Fibroblast of lung (primary cell): ENCODE data around the gene SRD5A1. TPM values are rescaled to one million over a fixed set of nuclear protein-coding genes. Genes with fewer than 3 reads are reported as not detected.

Source experiments
- DNase-seq, 2 donors: peaks; one replicate each; pipeline versions ENCODE4 v3.0.0 to v3.0.0-alpha.2; 2010; ENCODE audit warnings: low read depth in 2 of 2
- H2AFZ ChIP-seq: 2 replicates; pipeline ENCODE4 v1.5.1; 2012; ENCODE audit warnings: low read length, control low read depth, inconsistent platforms
- H3K27ac ChIP-seq: 2 replicates; pipeline ENCODE4 v1.5.1; 2011; ENCODE audit warnings: low read length, control low read depth; ENCODE audit not compliant: insufficient read depth
- H3K27me3 ChIP-seq: 2 replicates; pipeline ENCODE4 v1.5.1; 2011; ENCODE audit warnings: mild to moderate bottlenecking, low read length; ENCODE audit not compliant: control insufficient read depth, insufficient read depth
- H3K36me3 ChIP-seq: 2 replicates; pipeline ENCODE4 v1.5.1; 2011; ENCODE audit warnings: low read length; ENCODE audit not compliant: control insufficient read depth, insufficient read depth
- H3K4me1 ChIP-seq: 2 replicates; pipeline ENCODE4 v1.5.1; 2011; ENCODE audit warnings: low read length; ENCODE audit not compliant: control insufficient read depth, insufficient read depth; ENCODE audit errors: extremely low read depth
- H3K4me2 ChIP-seq: 2 replicates; pipeline ENCODE4 v1.5.1; 2011; ENCODE audit warnings: low read length, control low read depth; ENCODE audit not compliant: insufficient read depth; ENCODE audit errors: extremely low read depth
- H3K4me3 ChIP-seq, 4 experiments: fragments of 200-600 bp in 1 of 4; sonication (generic) in 1 of 4; replicated peaks in 1 of 4; 2 replicates each; pipeline ENCODE4 v1.5.1; 2011 to 2016; ENCODE audit warnings: low read length in 4 of 4, low read depth in 3 of 4, mild to moderate bottlenecking in 3 of 4, control low read depth in 2 of 4, inconsistent platforms in 1 of 4, mixed read lengths in 1 of 4; ENCODE audit not compliant: insufficient read depth in 1 of 4; ENCODE audit errors: control extremely low read depth in 1 of 4
- H3K79me2 ChIP-seq: 2 replicates; pipeline ENCODE4 v1.5.1; 2012; ENCODE audit warnings: mild to moderate bottlenecking, low read length, inconsistent platforms; ENCODE audit not compliant: control insufficient read depth, insufficient read depth
- H3K9ac ChIP-seq: 2 replicates; pipeline ENCODE4 v1.5.1; 2011; ENCODE audit warnings: mild to moderate bottlenecking, low read length, control low read depth; ENCODE audit not compliant: insufficient read depth
- H3K9me3 ChIP-seq: 2 replicates; pipeline ENCODE4 v1.5.1; 2012; ENCODE audit warnings: low read depth, low read length; ENCODE audit not compliant: control insufficient read depth, insufficient read depth
- H4K20me1 ChIP-seq: 2 replicates; pipeline ENCODE4 v1.5.1; 2011; ENCODE audit warnings: low read length; ENCODE audit not compliant: control insufficient read depth, insufficient read depth; ENCODE audit errors: extremely low read depth
- EZH2 ChIP-seq: IDR thresholded peaks from 2 replicates; pipeline ENCODE4 v1.5.1; 2012; ENCODE audit warnings: low read length, control low read depth, mild to moderate bottlenecking; ENCODE audit errors: missing control alignments
- polyA plus RNA-seq, 2 donors: library from polyadenylated mRNA; depleted of rRNA in 1 of 2; stranded (reverse) in 1 of 2; unstranded in 1 of 2; fragments of >200 nt; gene quantifications; 2 replicates each; pipeline ENCODE4 v1.2.1, GENCODE V29; 2011 to 2012; ENCODE audit warnings: missing spikeins in 1 of 2
- total RNA-seq: library from RNA; depleted of rRNA; stranded (reverse); fragments of >200 nt; gene quantifications from 2 replicates; pipeline ENCODE4 v1.2.1, GENCODE V29; 2014
- TF ChIP-seq, protein P1 (sequence below), 2 donors: IDR thresholded peaks in 1 of 2; conservative IDR thresholded peaks in 1 of 2; 1 replicate in 1 of 2; 2 replicates in 1 of 2; pipeline ENCODE4 v1.5.1; 2011 to 2012; ENCODE audit warnings: low read length in 2 of 2, control low read depth in 1 of 2, inconsistent platforms in 1 of 2, low read depth in 1 of 2, mild to moderate bottlenecking in 1 of 2

SRD5A1 gene
- total and polyA plus RNA-seq, 2 donors (not counting 1 experiment from before 2014, with no cell fraction given): 12.1 to 20.6 TPM

DNA sequence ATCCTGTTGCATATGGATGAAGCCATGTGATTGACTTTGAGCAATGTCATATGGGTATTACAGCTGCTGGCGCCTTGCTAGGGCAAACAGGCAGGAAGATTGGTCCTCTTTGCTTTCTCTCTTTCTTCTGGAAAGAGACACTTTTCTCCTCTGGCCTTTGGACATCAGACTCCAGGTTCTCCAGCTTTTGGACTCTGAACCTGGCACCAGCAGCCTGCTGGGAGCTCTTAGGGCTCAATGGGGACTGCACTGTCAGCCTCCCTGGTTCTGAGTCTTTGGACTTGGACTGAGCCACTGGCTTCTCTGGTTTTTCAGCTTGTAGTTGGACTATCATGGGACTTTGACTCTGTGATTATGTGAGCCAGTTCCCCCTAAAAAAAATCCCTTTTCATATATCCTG lies 45.1 kb downstream of the SRD5A1 start:
- H3K4me1 ChIP-seq: no peaks in the 10 kb centered on the region
- no peaks in the 10 kb centered on the region for H3K79me2 ChIP-seq
- no peak overlapping the region for H3K27ac ChIP-seq
- no peak overlapping the region for H3K4me2 ChIP-seq
- no peaks in the 10 kb centered on the region for H3K9me3 ChIP-seq
- H2AFZ ChIP-seq: no peak overlapping the region
- no peak for DNase-seq
- no peaks in the 10 kb centered on the region for H3K27me3 ChIP-seq
- no peaks in the 10 kb centered on the region for H3K36me3 ChIP-seq
- H3K9ac ChIP-seq: no peak overlapping the region
- H4K20me1 ChIP-seq: no peaks in the 10 kb centered on the region
- H3K4me3 ChIP-seq: no peak overlapping the region
- no peak for TF ChIP-seq EZH2
- TF ChIP-seq, protein P1, sequence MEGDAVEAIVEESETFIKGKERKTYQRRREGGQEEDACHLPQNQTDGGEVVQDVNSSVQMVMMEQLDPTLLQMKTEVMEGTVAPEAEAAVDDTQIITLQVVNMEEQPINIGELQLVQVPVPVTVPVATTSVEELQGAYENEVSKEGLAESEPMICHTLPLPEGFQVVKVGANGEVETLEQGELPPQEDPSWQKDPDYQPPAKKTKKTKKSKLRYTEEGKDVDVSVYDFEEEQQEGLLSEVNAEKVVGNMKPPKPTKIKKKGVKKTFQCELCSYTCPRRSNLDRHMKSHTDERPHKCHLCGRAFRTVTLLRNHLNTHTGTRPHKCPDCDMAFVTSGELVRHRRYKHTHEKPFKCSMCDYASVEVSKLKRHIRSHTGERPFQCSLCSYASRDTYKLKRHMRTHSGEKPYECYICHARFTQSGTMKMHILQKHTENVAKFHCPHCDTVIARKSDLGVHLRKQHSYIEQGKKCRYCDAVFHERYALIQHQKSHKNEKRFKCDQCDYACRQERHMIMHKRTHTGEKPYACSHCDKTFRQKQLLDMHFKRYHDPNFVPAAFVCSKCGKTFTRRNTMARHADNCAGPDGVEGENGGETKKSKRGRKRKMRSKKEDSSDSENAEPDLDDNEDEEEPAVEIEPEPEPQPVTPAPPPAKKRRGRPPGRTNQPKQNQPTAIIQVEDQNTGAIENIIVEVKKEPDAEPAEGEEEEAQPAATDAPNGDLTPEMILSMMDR (conservative IDR thresholded peaks at IDR 0.05 in 1 of 2, IDR thresholded peaks at IDR 0.05 in 1 of 2; ENCODE audit: low read depth in 1 of 2, low read length in 2 of 2): no peak

DNA sequence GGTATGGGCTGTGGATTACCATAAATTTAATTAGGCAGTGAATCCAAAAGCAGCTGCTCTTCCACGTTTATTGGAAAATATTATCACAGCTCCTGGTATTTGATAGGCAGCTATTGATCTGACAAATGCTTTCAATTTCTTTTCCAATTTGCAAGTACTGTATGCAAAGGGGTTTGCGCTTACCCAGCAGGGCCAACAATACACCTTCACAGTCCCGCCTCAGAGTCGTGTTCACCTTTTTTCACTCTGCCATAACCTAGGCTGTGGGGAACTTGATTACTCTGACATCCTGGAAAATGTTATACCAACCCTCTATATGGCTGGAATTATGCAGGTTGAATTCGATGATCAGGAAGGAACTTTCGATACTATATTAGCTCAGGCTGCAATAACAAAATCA lies 47.7 kb downstream of the SRD5A1 start:
- H3K79me2 ChIP-seq: no peaks in the 10 kb centered on the region
- no peak overlapping the region for H2AFZ ChIP-seq
- no peaks in the 10 kb centered on the region for H3K27me3 ChIP-seq
- H3K4me3 ChIP-seq: no peak overlapping the region
- no peak for DNase-seq
- no peak overlapping the region for H3K9ac ChIP-seq
- TF ChIP-seq, protein P1 (conservative IDR thresholded peaks at IDR 0.05 in 1 of 2, IDR thresholded peaks at IDR 0.05 in 1 of 2; ENCODE audit: low read depth in 1 of 2, low read length in 2 of 2): no peak
- no peak for TF ChIP-seq EZH2
- no peaks in the 10 kb centered on the region for H3K4me1 ChIP-seq
- H3K27ac ChIP-seq: no peak overlapping the region
- no peak overlapping the region for H3K4me2 ChIP-seq
- H4K20me1 ChIP-seq: no peaks in the 10 kb centered on the region
- no peaks in the 10 kb centered on the region for H3K9me3 ChIP-seq
- no peaks in the 10 kb centered on the region for H3K36me3 ChIP-seq

DNA sequence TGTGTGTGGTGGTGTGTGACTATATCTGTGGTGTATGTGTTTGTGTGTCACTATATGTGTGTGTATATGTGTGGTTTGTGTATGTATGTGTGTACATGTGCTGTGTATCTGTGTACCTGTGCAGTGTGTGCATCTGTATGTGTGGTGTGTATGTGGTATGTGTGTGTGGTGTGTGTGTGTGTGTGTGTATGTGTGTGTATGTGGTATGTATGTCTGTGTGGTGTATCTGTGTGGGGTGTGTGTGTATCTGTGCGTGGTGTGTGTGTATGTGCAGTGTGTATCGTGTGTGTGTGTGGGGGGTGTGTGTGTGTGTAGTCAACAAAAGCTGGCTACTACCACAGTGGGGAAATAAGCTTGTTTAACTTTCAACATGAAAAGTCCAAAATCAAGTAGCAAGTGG lies 48.4 kb downstream of the SRD5A1 start:
- Histone ChIP-seq H3K9me3 (no peaks in the 10 kb centered on the region), H3K4me3 (no peak overlapping the region), H2AFZ (no peak overlapping the region), H3K27me3 (no peaks in the 10 kb centered on the region), H3K36me3 (no peaks in the 10 kb centered on the region), H3K9ac (no peak overlapping the region), H4K20me1 (no peaks in the 10 kb centered on the region), H3K4me2 (no peak overlapping the region), H3K4me1 (no peaks in the 10 kb centered on the region), H3K79me2 (no peaks in the 10 kb centered on the region), H3K27ac (no peak overlapping the region)
- no peak for DNase-seq
- TF ChIP-seq, protein P1 (conservative IDR thresholded peaks at IDR 0.05 in 1 of 2, IDR thresholded peaks at IDR 0.05 in 1 of 2; ENCODE audit: low read depth in 1 of 2, low read length in 2 of 2): no peak
- TF ChIP-seq EZH2: no peak
